Breast epithelium (tissue), 4 donors: ENCODE data around the gene ST3GAL6. TPM values are rescaled to one million over a fixed set of nuclear protein-coding genes. Genes with fewer than 3 reads are reported as not detected.

Source experiments
- DNase-seq, 2 donors: peaks; one replicate each; pipeline ENCODE4 v3.0.0-alpha.2; 2019; ENCODE audit warnings: low spot score in 2 of 2
- H3K27ac ChIP-seq, 2 donors: fragments of 200-600 bp; sonication (generic) in 1 of 2; one replicate each; pipeline ENCODE4 v1.5.1; 2016 to 2019; ENCODE audit warnings: mild to moderate bottlenecking in 1 of 2
- H3K27me3 ChIP-seq, 2 donors: fragments of 200-600 bp; sonication (generic) in 1 of 2; one replicate each; pipeline versions ENCODE4 v1.5.1 to v1.6.0; 2017 to 2019; ENCODE audit warnings: control low read depth in 1 of 2, mild to moderate bottlenecking in 1 of 2
- H3K36me3 ChIP-seq: fragments of 200-600 bp; one replicate; pipeline ENCODE4 v1.5.1; 2019
- H3K4me1 ChIP-seq, 2 donors: fragments of 200-600 bp; sonication (generic); one replicate each; pipeline ENCODE4 v1.5.1; 2016 to 2019; ENCODE audit warnings: control low read depth in 1 of 2
- H3K4me3 ChIP-seq, 3 donors: fragments of 200-600 bp; sonication (generic); 1 replicate in 2 of 3; 2 replicates in 1 of 3; pipeline ENCODE4 v1.5.1; 2016 to 2019; ENCODE audit warnings: mild to moderate bottlenecking in 3 of 3, moderate library complexity in 2 of 3
- H3K9me3 ChIP-seq, 2 donors: fragments of 200-600 bp; sonication (generic) in 1 of 2; one replicate each; pipeline ENCODE4 v1.5.1; 2016 to 2019; ENCODE audit warnings: control low read depth in 1 of 2
- CTCF ChIP-seq, 3 donors: fragments of 450-650 bp; IDR thresholded peaks; one replicate each; pipeline ENCODE4 v1.5.1; 2016 to 2017; ENCODE audit warnings: antibody characterized with exemption in 3 of 3, mild to moderate bottlenecking in 3 of 3, moderate library complexity in 3 of 3
- POLR2A ChIP-seq: fragments of 450-650 bp; IDR thresholded peaks from one replicate; pipeline ENCODE4 v1.6.1; 2016; ENCODE audit warnings: antibody characterized with exemption, mild to moderate bottlenecking, moderate library complexity
- POLR2AphosphoS5 ChIP-seq, 3 donors: sonication (generic); formaldehyde crosslinking; IDR thresholded peaks; one replicate each; pipeline ENCODE4 v1.6.1; 2017; ENCODE audit warnings: antibody characterized with exemption in 3 of 3
- intact Hi-C: fragments of 100-400 bp; cut with DNase I; formaldehyde crosslinking; loops from one replicate; pipeline ENCODE4 v1.15.1; 2023; ENCODE audit warnings: low total_unique reads
- total RNA-seq, 3 donors: library from RNA; depleted of rRNA; stranded (reverse); fragments of >200 nt; gene quantifications; one replicate each; pipeline ENCODE4 v1.1.0, GENCODE V29; 2016

ST3GAL6 gene
- total RNA-seq, 3 donors from 2014 or later = 16.1 to 52.6 (median 22.1) TPM

DNA sequence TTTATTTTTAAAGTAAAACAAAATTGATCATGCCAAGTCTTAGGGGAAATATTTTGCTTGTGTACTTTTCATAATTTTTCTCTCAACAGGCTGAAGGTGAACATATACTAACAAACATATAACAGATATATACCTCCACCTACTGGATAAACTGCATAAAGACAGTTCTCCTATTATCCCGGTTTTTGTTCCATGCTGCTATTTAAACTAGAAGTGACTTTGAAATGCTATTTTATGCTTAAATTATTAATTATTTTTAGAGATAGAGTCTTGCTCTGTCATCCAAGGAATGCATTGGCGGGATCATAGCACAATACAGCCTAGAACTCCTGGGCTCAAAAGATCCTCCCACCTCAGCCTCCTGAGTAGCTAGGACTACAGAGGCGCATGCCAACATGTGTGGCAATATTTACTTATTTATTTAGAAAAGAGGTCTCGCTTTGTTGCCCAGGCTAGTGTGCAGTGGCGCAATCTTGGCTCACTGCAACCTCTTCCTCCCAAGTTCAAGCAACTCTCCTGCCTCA is 49.8 kb downstream of the ST3GAL6 start:
- no peaks in the 10 kb centered on the region for H3K36me3 ChIP-seq
- no peaks in the 10 kb centered on the region for H3K27me3 ChIP-seq
- H3K4me1 ChIP-seq = no peaks in the 10 kb centered on the region
- TF ChIP-seq POLR2AphosphoS5 (IDR thresholded peaks at IDR 0.05) = no peak
- TF ChIP-seq POLR2A = no peak
- peak; percentile 25 to 64 (median 53) for TF ChIP-seq CTCF (IDR thresholded peaks at IDR 0.05)
- no peaks in the 10 kb centered on the region for H3K9me3 ChIP-seq
- H3K4me3 ChIP-seq = no peak overlapping the region
- no peak for DNase-seq
- intact Hi-C loops = loop anchor here (10.0 kb wide), 1 partner anchor 182 kb away; no protein-coding TSS in a partner anchor
- no peak overlapping the region for H3K27ac ChIP-seq

GRCh38 chr3:98814817-98815420 is 51.8 kb downstream of the ST3GAL6 start:
- intact Hi-C loops = loop anchor here (10.0 kb wide), 1 partner anchor 180 kb away; no protein-coding TSS in a partner anchor
- Histone ChIP-seq H3K4me1 (no peaks in the 10 kb centered on the region), H3K27me3 (no peaks in the 10 kb centered on the region), H3K27ac (no peak overlapping the region), H3K9me3 (no peaks in the 10 kb centered on the region), H3K4me3 (no peak overlapping the region), H3K36me3 (no peaks in the 10 kb centered on the region)
- DNase-seq = no peak
- no peak for TF ChIP-seq POLR2A
- no peak for TF ChIP-seq CTCF (IDR thresholded peaks at IDR 0.05)
- TF ChIP-seq POLR2AphosphoS5 (IDR thresholded peaks at IDR 0.05) = no peak

DNA sequence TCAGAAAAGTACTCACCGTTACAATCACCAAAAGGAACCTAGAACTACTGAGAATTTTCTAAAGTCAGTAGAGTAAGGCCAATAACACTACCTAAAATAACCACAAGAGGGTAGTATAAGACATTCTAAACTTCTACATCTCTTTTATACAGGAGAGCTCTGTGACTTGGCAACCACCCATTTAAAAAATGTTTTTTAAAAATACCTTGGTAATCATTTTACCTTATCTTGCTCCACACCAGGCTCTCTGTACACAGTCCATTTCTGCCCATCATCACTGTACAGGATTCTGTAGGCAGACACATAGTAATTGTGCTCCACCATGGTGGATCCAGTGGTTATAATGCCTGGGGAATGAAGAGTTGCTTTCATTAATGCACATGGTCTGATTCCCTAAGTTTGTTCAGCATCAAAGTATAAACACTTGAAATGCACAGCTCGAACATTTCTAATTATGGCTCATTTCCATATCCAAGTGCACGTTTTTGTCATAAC is 54.5 kb downstream of the ST3GAL6 start:
- H3K36me3 ChIP-seq = no peaks in the 10 kb centered on the region
- intact Hi-C loops = loop anchor here (10.0 kb wide), 1 partner anchor 177 kb away; no protein-coding TSS in a partner anchor
- no peak overlapping the region for H3K27ac ChIP-seq
- TF ChIP-seq CTCF (IDR thresholded peaks at IDR 0.05) (peak; percentile 67 to 85 (median 78)), POLR2AphosphoS5 (IDR thresholded peaks at IDR 0.05) (no peak)
- no peaks in the 10 kb centered on the region for H3K27me3 ChIP-seq
- no peaks in the 10 kb centered on the region for H3K9me3 ChIP-seq
- no peak overlapping the region for H3K4me3 ChIP-seq
- no peak for DNase-seq
- no peaks in the 10 kb centered on the region for H3K4me1 ChIP-seq

GRCh38 chr3:98821063-98821462 is 57.9 kb downstream of the ST3GAL6 start:
- intact Hi-C loops = loop anchor here (5.0 kb wide), 1 partner anchor 1421 kb away; no protein-coding TSS in a partner anchor

More at GRCh38 chr3:98821063-98821462, 57.9 kb downstream of the ST3GAL6 start:
- H3K36me3 ChIP-seq = no peaks in the 10 kb centered on the region
- H3K4me1 ChIP-seq = no peaks in the 10 kb centered on the region
- TF ChIP-seq CTCF (IDR thresholded peaks at IDR 0.05) = no peak
- TF ChIP-seq POLR2AphosphoS5 (IDR thresholded peaks at IDR 0.05) = no peak
- no peak for TF ChIP-seq POLR2A
- H3K27me3 ChIP-seq = no peaks in the 10 kb centered on the region
- H3K27ac ChIP-seq = no peak overlapping the region
- no peaks in the 10 kb centered on the region for H3K9me3 ChIP-seq
- no peak overlapping the region for H3K4me3 ChIP-seq
- no peak for DNase-seq
